Measurements from ENCODE around the gene MRPL40. TPM values are rescaled to one million over a fixed set of nuclear protein-coding genes. Genes with fewer than 3 reads are reported as not detected.

The MRPL40 gene
- total and polyA plus RNA-seq, 2 experiments from 2014 or later, result 25.9 to 57.6 TPM

DNA sequence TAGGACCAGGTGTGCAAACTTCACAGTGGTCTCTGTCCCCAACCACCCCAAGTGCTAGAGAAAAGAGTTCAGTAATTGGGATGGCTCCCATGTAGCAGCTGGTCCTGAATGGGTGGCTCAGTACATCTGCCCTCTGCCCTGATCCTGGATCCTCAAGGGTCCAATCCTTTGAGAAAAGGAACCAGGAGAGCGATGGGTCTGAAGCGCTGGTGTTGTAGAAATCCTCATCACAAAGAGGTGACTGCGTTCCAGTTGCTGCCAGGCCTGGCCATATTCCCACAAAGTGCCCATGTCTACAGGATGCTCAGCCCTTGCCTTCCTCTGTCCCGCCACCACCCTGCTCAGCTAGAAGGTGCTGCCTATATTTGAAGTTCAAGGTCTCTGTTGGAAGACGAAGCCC lies 21.4 kb downstream of the MRPL40 start:
- Histone ChIP-seq H3K9me3 (ENCODE audit: low read depth) (no peaks in the 10 kb centered on the region), H3K27ac (no peak overlapping the region), H2AFZ (no peak overlapping the region), H3K4me1 (ENCODE audit: insufficient read depth) (peaks cover 2% of the 10 kb centered on the region), H3K4me3 (no peak overlapping the region), H4K20me1 (ENCODE audit: insufficient read depth, poor library complexity, severe bottlenecking) (no peaks in the 10 kb centered on the region), H3K36me3 (replicated peaks; ENCODE audit: insufficient read depth, low read depth) (no peaks in the 10 kb centered on the region), H3K27me3 (no peaks in the 10 kb centered on the region), H3K4me2 (no peak overlapping the region), H3K9me2 (replicated peaks; ENCODE audit: insufficient read depth) (no peaks in the 10 kb centered on the region), H3K79me2 (no peaks in the 10 kb centered on the region)
- TF ChIP-seq, protein P1, sequence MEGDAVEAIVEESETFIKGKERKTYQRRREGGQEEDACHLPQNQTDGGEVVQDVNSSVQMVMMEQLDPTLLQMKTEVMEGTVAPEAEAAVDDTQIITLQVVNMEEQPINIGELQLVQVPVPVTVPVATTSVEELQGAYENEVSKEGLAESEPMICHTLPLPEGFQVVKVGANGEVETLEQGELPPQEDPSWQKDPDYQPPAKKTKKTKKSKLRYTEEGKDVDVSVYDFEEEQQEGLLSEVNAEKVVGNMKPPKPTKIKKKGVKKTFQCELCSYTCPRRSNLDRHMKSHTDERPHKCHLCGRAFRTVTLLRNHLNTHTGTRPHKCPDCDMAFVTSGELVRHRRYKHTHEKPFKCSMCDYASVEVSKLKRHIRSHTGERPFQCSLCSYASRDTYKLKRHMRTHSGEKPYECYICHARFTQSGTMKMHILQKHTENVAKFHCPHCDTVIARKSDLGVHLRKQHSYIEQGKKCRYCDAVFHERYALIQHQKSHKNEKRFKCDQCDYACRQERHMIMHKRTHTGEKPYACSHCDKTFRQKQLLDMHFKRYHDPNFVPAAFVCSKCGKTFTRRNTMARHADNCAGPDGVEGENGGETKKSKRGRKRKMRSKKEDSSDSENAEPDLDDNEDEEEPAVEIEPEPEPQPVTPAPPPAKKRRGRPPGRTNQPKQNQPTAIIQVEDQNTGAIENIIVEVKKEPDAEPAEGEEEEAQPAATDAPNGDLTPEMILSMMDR (IDR thresholded peaks at IDR 0.05; ENCODE audit: poor library complexity), result no peak
- TF ChIP-seq EZH2 (IDR thresholded peaks at IDR 0.05; ENCODE audit: borderline replicate concordance) (no peak), EZH2phosphoT487 (IDR thresholded peaks at IDR 0.05; ENCODE audit: low read depth, severe bottlenecking, unreplicated experiment) (no peak)
- 100% methylated on average over 5 of the region's 5 CpGs for WGBS (ENCODE audit: low lambda C conversion rate, missing lambda C conversion rate)
- no peak for DNase-seq (ENCODE audit: low spot score)

DNA sequence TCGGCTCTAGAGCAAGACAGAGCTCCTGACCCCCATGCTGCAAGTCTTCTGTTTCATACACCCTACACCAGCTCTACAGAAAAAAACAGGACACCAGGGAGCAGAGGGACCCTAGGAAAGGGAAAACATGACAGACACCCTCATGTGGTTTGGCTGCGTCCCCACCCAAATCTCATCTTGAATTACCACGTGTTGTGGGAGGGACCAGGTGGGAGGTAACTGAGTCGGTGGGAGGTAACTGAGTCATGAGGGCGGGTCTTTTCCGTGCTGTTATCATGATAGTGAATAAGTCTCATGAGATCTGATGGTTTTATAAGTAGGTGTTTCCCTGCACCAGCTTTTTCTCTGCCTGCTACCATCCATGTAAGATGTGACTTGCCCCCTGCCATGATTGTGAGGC lies 21.8 kb downstream of the MRPL40 start:
- no peak overlapping the region for H3K4me3 ChIP-seq
- H3K9me2 ChIP-seq (replicated peaks; ENCODE audit: insufficient read depth), result no peaks in the 10 kb centered on the region
- no peak overlapping the region for H3K4me2 ChIP-seq
- no peaks in the 10 kb centered on the region for H3K27me3 ChIP-seq
- WGBS (ENCODE audit: low lambda C conversion rate, missing lambda C conversion rate), result 86% methylated on average over 6 of the region's 6 CpGs
- H3K36me3 ChIP-seq (replicated peaks; ENCODE audit: insufficient read depth, low read depth), result no peaks in the 10 kb centered on the region
- H4K20me1 ChIP-seq (ENCODE audit: insufficient read depth, poor library complexity, severe bottlenecking), result no peaks in the 10 kb centered on the region
- H3K27ac ChIP-seq, result no peak overlapping the region
- no peaks in the 10 kb centered on the region for H3K79me2 ChIP-seq
- H3K9me3 ChIP-seq (ENCODE audit: low read depth), result no peaks in the 10 kb centered on the region
- no peak for TF ChIP-seq EZH2 (IDR thresholded peaks at IDR 0.05; ENCODE audit: borderline replicate concordance)
- TF ChIP-seq EZH2phosphoT487 (IDR thresholded peaks at IDR 0.05; ENCODE audit: low read depth, severe bottlenecking, unreplicated experiment), result no peak
- TF ChIP-seq, protein P1 (IDR thresholded peaks at IDR 0.05; ENCODE audit: poor library complexity), result no peak
- no peaks in the 10 kb centered on the region for H3K4me1 ChIP-seq (ENCODE audit: insufficient read depth)
- no peak for DNase-seq (ENCODE audit: low spot score)
- H2AFZ ChIP-seq, result no peak overlapping the region

DNA sequence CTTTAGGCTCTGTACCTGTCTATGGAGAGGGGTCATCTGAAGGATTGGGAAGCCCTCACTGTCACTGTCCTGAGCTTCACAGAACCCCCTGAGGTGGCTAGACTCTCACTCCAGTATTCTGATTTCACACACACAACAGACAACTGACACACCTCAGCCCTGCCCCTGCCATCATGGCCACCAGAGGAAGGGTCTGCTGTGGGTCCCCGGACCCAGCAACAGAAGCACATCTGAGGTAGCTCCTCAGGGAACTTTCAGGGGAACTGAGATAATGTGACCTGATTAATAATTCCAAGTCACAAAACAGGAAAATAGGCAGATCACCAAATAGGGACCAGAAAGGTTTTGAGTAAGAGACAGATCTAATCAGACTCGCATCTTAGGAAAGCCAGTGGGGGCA lies 22.7 kb downstream of the MRPL40 start:
- Histone ChIP-seq H3K27me3 (no peaks in the 10 kb centered on the region), H3K9me3 (ENCODE audit: low read depth) (no peaks in the 10 kb centered on the region), H3K4me3 (no peak overlapping the region), H3K27ac (no peak overlapping the region), H4K20me1 (ENCODE audit: insufficient read depth, poor library complexity, severe bottlenecking) (no peaks in the 10 kb centered on the region), H3K4me1 (ENCODE audit: insufficient read depth) (no peaks in the 10 kb centered on the region), H3K79me2 (no peaks in the 10 kb centered on the region), H3K9me2 (replicated peaks; ENCODE audit: insufficient read depth) (no peaks in the 10 kb centered on the region), H2AFZ (no peak overlapping the region), H3K36me3 (replicated peaks; ENCODE audit: insufficient read depth, low read depth) (no peaks in the 10 kb centered on the region), H3K4me2 (no peak overlapping the region)
- TF ChIP-seq EZH2 (IDR thresholded peaks at IDR 0.05; ENCODE audit: borderline replicate concordance), result no peak
- TF ChIP-seq, protein P1 (IDR thresholded peaks at IDR 0.05; ENCODE audit: poor library complexity), result no peak
- DNase-seq (ENCODE audit: low spot score), result no peak
- WGBS (ENCODE audit: low lambda C conversion rate, missing lambda C conversion rate), result 96% methylated on average over 2 of the region's 2 CpGs
